HepG2 (cell line): ENCODE results near the gene ADGRV1. TPM values are rescaled to one million over a fixed set of nuclear protein-coding genes. Genes with fewer than 3 reads are reported as not detected.

Experiments used
- FOXA3 ChIP-seq: IDR thresholded peaks from 2 replicates; pipeline ENCODE4 v1.6.1; 2016; ENCODE audit warnings: missing genetic modification reagents, missing compliant biosample characterization
- NR2F6 ChIP-seq, 2 experiments: IDR thresholded peaks; 2 replicates each; pipeline ENCODE4 v1.6.1; 2016; ENCODE audit warnings: antibody characterized with exemption in 1 of 2, mild to moderate bottlenecking in 1 of 2
- PITX1 ChIP-seq: sonication (generic); formaldehyde crosslinking; IDR thresholded peaks from 2 replicates; pipeline ENCODE4 v1.5.1; 2020; ENCODE audit warnings: mild to moderate bottlenecking, missing genetic modification reagents
- POLR2G ChIP-seq: fragments of 200-400 bp; formaldehyde crosslinking; IDR thresholded peaks from 2 replicates; pipeline ENCODE4 v1.6.1; 2018; ENCODE audit warnings: mild to moderate bottlenecking, low read depth, low read length, moderate library complexity
- PRMT3 ChIP-seq: sonication (generic); formaldehyde crosslinking; IDR thresholded peaks from 2 replicates; pipeline ENCODE4 v1.8.1; 2022; ENCODE audit warnings: low read depth, mild to moderate bottlenecking, moderate library complexity, missing genetic modification reagents, borderline replicate concordance
- SKI ChIP-seq: fragments of 450-650 bp; IDR thresholded peaks from one replicate; pipeline ENCODE4 v1.6.1; 2018; ENCODE audit warnings: mild to moderate bottlenecking; ENCODE audit not compliant: partially characterized antibody
- SRF ChIP-seq: IDR thresholded peaks from 2 replicates; pipeline ENCODE4 v1.6.1; 2011; ENCODE audit warnings: mild to moderate bottlenecking, low read depth, low read length, moderate library complexity
- TCF7 ChIP-seq: sonication (generic); IDR thresholded peaks from 2 replicates; pipeline ENCODE4 v1.6.1; 2016; ENCODE audit warnings: antibody characterized with exemption, low read depth
- YEATS4 ChIP-seq: sonication (generic); formaldehyde crosslinking; IDR thresholded peaks from 2 replicates; pipeline ENCODE4 v1.4.0; 2020; ENCODE audit warnings: missing genetic modification reagents, borderline replicate concordance
- ZFP91 ChIP-seq: sonication (generic); formaldehyde crosslinking; IDR thresholded peaks from 2 replicates; pipeline ENCODE4 v1.9.0; 2022; ENCODE audit warnings: missing genetic modification reagents, mild to moderate bottlenecking, borderline replicate concordance
- polyA plus RNA-seq, 8 experiments: library from polyadenylated mRNA; depleted of rRNA in 3 of 8; stranded (reverse) in 7 of 8; unstranded in 1 of 8; fragments of >200 nt; fragmentation: Illumina TruSeq in 4 of 8; extraction: Trizol in 4 of 8; gene quantifications; 2 replicates each; pipeline versions ENCODE4 v1.2.1 to v1.2.3, GENCODE V29; 2011 to 2016; ENCODE audit warnings: low read depth in 4 of 8, missing spikeins in 1 of 8, mixed read lengths in 1 of 8; ENCODE audit not compliant: insufficient read depth in 1 of 8
- total RNA-seq, 5 experiments: library from RNA; depleted of rRNA; stranded (reverse); fragments of >200 nt; fragmentation: Illumina TruSeq; extraction: Trizol; gene quantifications; 2 replicates each; pipeline ENCODE4 v1.2.3, GENCODE V29; 2016; ENCODE audit warnings: low read depth in 1 of 5
- TF ChIP-seq, protein P1 (sequence below): sonication (generic); formaldehyde crosslinking; IDR thresholded peaks from 2 replicates; pipeline ENCODE4 v1.9.0; 2021; ENCODE audit warnings: missing genetic modification reagents, borderline replicate concordance
- TF ChIP-seq, protein P2 (sequence below): IDR thresholded peaks from 2 replicates; pipeline ENCODE4 v1.6.1; 2016; ENCODE audit warnings: mild to moderate bottlenecking
- TF ChIP-seq, protein P3 (sequence below): sonication (generic); formaldehyde crosslinking; IDR thresholded peaks from 2 replicates; pipeline ENCODE4 v1.4.0; 2020; ENCODE audit warnings: mild to moderate bottlenecking, missing genetic modification reagents, borderline replicate concordance
- TF ChIP-seq, protein P4 (sequence below): sonication (generic); formaldehyde crosslinking; IDR thresholded peaks from 2 replicates; pipeline ENCODE4 v1.5.0; 2020; ENCODE audit warnings: mild to moderate bottlenecking, missing genetic modification reagents
- TF ChIP-seq, protein P5 (sequence below): sonication (generic); formaldehyde crosslinking; IDR thresholded peaks from 2 replicates; pipeline ENCODE4 v1.4.0; 2020; ENCODE audit warnings: mild to moderate bottlenecking, missing genetic modification reagents, borderline replicate concordance
- TF ChIP-seq, protein P6 (sequence below): sonication (generic); formaldehyde crosslinking; IDR thresholded peaks from 2 replicates; pipeline ENCODE4 v1.8.0; 2022; ENCODE audit warnings: mild to moderate bottlenecking, missing genetic modification reagents, moderate library complexity

Gene ADGRV1
- total and polyA plus RNA-seq, 2 of the 13 experiments (the other 11 are each of a cell fraction or from before 2014, with no cell fraction given), result 1.7 to 3.9 TPM

DNA sequence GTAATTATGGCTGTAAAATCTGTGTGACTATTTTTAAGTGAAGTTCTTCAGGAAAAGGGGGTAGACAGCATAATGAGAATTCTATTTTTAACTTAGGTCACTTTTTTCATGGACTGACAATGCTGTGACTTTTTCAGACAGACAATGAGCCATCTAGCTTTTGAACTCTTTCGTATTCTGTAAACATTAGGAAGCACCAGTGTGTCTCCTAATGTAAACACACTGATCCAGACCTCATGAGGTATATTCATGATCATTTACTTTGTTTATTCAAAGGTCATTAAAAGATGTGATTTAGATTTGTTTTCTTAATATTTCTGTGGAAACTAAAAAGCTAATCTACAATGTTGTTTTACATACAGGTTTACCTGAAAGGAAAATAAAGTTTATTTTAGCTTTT is 352.6 kb downstream of the ADGRV1 start (continued):
- TF ChIP-seq TCF7 (peak; percentile 83), SRF (no peak), SKI (peak; percentile 88), PITX1 (CRISPR knock-in tag) (peak; percentile 36; the same call in 1 of the 2 replicates), ZFP91 (CRISPR knock-in tag) (no peak), NR2F6 (IDR thresholded peaks at IDR 0.05) (peak; percentile 70; the same call in 1 of the 2 replicates), NR2F6 (CRISPR knock-in tag; IDR thresholded peaks at IDR 0.05) (peak; percentile 73), PRMT3 (CRISPR knock-in tag) (no peak), FOXA3 (CRISPR knock-in tag) (peak; percentile 98), POLR2G (no peak), YEATS4 (CRISPR knock-in tag) (peak; percentile 48; the same call in 1 of the 2 replicates)
- TF ChIP-seq, protein P1, sequence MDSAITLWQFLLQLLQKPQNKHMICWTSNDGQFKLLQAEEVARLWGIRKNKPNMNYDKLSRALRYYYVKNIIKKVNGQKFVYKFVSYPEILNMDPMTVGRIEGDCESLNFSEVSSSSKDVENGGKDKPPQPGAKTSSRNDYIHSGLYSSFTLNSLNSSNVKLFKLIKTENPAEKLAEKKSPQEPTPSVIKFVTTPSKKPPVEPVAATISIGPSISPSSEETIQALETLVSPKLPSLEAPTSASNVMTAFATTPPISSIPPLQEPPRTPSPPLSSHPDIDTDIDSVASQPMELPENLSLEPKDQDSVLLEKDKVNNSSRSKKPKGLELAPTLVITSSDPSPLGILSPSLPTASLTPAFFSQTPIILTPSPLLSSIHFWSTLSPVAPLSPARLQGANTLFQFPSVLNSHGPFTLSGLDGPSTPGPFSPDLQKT (CRISPR knock-in tag), result no peak
- TF ChIP-seq, protein P2, sequence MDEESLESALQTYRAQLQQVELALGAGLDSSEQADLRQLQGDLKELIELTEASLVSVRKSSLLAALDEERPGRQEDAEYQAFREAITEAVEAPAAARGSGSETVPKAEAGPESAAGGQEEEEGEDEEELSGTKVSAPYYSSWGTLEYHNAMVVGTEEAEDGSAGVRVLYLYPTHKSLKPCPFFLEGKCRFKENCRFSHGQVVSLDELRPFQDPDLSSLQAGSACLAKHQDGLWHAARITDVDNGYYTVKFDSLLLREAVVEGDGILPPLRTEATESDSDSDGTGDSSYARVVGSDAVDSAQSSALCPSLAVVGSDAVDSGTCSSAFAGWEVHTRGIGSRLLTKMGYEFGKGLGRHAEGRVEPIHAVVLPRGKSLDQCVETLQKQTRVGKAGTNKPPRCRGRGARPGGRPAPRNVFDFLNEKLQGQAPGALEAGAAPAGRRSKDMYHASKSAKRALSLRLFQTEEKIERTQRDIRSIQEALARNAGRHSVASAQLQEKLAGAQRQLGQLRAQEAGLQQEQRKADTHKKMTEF (CRISPR knock-in tag), result peak; percentile 86
- TF ChIP-seq, protein P3, sequence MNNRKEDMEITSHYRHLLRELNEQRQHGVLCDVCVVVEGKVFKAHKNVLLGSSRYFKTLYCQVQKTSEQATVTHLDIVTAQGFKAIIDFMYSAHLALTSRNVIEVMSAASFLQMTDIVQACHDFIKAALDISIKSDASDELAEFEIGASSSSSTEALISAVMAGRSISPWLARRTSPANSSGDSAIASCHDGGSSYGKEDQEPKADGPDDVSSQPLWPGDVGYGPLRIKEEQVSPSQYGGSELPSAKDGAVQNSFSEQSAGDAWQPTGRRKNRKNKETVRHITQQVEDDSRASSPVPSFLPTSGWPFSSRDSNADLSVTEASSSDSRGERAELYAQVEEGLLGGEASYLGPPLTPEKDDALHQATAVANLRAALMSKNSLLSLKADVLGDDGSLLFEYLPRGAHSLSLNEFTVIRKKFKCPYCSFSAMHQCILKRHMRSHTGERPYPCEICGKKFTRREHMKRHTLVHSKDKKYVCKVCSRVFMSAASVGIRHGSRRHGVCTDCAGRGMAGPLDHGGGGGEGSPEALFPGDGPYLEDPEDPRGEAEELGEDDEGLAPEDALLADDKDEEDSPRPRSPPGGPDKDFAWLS, result no peak
- TF ChIP-seq, protein P4, sequence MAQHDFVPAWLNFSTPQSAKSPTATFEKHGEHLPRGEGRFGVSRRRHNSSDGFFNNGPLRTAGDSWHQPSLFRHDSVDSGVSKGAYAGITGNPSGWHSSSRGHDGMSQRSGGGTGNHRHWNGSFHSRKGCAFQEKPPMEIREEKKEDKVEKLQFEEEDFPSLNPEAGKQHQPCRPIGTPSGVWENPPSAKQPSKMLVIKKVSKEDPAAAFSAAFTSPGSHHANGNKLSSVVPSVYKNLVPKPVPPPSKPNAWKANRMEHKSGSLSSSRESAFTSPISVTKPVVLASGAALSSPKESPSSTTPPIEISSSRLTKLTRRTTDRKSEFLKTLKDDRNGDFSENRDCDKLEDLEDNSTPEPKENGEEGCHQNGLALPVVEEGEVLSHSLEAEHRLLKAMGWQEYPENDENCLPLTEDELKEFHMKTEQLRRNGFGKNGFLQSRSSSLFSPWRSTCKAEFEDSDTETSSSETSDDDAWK (CRISPR knock-in tag), result no peak
- TF ChIP-seq, protein P5, sequence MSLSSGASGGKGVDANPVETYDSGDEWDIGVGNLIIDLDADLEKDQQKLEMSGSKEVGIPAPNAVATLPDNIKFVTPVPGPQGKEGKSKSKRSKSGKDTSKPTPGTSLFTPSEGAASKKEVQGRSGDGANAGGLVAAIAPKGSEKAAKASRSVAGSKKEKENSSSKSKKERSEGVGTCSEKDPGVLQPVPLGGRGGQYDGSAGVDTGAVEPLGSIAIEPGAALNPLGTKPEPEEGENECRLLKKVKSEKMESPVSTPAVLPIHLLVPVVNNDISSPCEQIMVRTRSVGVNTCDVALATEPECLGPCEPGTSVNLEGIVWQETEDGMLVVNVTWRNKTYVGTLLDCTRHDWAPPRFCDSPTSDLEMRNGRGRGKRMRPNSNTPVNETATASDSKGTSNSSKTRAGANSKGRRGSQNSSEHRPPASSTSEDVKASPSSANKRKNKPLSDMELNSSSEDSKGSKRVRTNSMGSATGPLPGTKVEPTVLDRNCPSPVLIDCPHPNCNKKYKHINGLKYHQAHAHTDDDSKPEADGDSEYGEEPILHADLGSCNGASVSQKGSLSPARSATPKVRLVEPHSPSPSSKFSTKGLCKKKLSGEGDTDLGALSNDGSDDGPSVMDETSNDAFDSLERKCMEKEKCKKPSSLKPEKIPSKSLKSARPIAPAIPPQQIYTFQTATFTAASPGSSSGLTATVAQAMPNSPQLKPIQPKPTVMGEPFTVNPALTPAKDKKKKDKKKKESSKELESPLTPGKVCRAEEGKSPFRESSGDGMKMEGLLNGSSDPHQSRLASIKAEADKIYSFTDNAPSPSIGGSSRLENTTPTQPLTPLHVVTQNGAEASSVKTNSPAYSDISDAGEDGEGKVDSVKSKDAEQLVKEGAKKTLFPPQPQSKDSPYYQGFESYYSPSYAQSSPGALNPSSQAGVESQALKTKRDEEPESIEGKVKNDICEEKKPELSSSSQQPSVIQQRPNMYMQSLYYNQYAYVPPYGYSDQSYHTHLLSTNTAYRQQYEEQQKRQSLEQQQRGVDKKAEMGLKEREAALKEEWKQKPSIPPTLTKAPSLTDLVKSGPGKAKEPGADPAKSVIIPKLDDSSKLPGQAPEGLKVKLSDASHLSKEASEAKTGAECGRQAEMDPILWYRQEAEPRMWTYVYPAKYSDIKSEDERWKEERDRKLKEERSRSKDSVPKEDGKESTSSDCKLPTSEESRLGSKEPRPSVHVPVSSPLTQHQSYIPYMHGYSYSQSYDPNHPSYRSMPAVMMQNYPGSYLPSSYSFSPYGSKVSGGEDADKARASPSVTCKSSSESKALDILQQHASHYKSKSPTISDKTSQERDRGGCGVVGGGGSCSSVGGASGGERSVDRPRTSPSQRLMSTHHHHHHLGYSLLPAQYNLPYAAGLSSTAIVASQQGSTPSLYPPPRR (CRISPR knock-in tag), result peak; percentile 72; the same call in 1 of the 2 replicates
- TF ChIP-seq, protein P6, sequence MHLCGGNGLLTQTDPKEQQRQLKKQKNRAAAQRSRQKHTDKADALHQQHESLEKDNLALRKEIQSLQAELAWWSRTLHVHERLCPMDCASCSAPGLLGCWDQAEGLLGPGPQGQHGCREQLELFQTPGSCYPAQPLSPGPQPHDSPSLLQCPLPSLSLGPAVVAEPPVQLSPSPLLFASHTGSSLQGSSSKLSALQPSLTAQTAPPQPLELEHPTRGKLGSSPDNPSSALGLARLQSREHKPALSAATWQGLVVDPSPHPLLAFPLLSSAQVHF (CRISPR knock-in tag), result no peak
